Endothelial cell of umbilical vein (primary cell): ENCODE results near the gene HADHB. TPM values are rescaled to one million over a fixed set of nuclear protein-coding genes. Genes with fewer than 3 reads are reported as not detected.

ENCODE experiments used
- BruUV-seq: library from RNA; stranded (reverse); fragments of 400-500 nt; replicated peaks from 2 replicates; lab custom pipeline; 2021; lab: Mats Ljungman, UMichigan
- CTCF ChIA-PET: fragments of 300-600, 350-600 bp; sonication (Branson Sonifier 250); formaldehyde crosslinking; loops from one replicate; lab custom pipeline; 2021; ENCODE audit warnings: antibody characterized with exemption, inconsistent platforms; lab: Charles Lee
- POLR2A ChIA-PET: fragments of 300-600, 350-600 bp; sonication (Branson Sonifier 250); formaldehyde crosslinking; loops from one replicate; lab custom pipeline; 2021; ENCODE audit warnings: antibody characterized with exemption, inconsistent platforms; lab: Charles Lee
- DNase-seq: peaks from one replicate; pipeline ENCODE4 v3.0.0-alpha.2; 2011; ENCODE audit warnings: low read depth, low spot score
- FAIRE-seq: peaks from 2 replicates; lab custom pipeline; 2011; peaks lifted over from hg19 to GRCh38; lab: Jason Lieb, UNC
- H2AFZ ChIP-seq: 2 replicates; pipeline ENCODE4 v1.6.0; 2012; ENCODE audit warnings: low read depth, low read length, control low read depth, inconsistent platforms
- H3K27ac ChIP-seq: 2 replicates; pipeline ENCODE4 v1.5.1; 2011; ENCODE audit warnings: low read depth, mild to moderate bottlenecking, control low read depth, low read length, moderate library complexity; ENCODE audit not compliant: insufficient read depth
- H3K27me3 ChIP-seq, 2 experiments: 2 replicates each; pipeline versions ENCODE4 v1.6.0 to v1.6.1; 2011; ENCODE audit warnings: low read length in 2 of 2, mixed read lengths in 1 of 2; ENCODE audit not compliant: control insufficient read depth in 2 of 2, insufficient read depth in 2 of 2
- H3K36me3 ChIP-seq, 2 experiments: 2 replicates in 1 of 2; 3 replicates in 1 of 2; pipeline ENCODE4 v1.5.1; 2011; ENCODE audit warnings: low read length in 2 of 2, mild to moderate bottlenecking in 1 of 2, moderate library complexity in 1 of 2; ENCODE audit not compliant: control insufficient read depth in 2 of 2, insufficient read depth in 2 of 2; ENCODE audit errors: extremely low read depth in 1 of 2
- H3K4me1 ChIP-seq: 3 replicates; pipeline ENCODE4 v1.5.1; 2011; ENCODE audit warnings: mild to moderate bottlenecking, low read length; ENCODE audit not compliant: control insufficient read depth, insufficient read depth; ENCODE audit errors: extremely low read depth
- H3K4me2 ChIP-seq: 2 replicates; pipeline ENCODE4 v1.6.1; 2011; ENCODE audit warnings: low read length, control low read depth, mixed read lengths; ENCODE audit not compliant: insufficient read depth
- H3K4me3 ChIP-seq, 3 experiments: fragments of 200-600 bp in 1 of 3; sonication (generic), shearing (Covaris generic) in 1 of 3; replicated peaks in 1 of 3; 2 replicates each; pipeline ENCODE4 v1.5.1; 2011 to 2016; ENCODE audit warnings: control low read depth in 3 of 3, low read length in 3 of 3, mild to moderate bottlenecking in 2 of 3, inconsistent platforms in 1 of 3, low read depth in 1 of 3, moderate library complexity in 1 of 3; ENCODE audit not compliant: insufficient read depth in 1 of 3
- H3K79me2 ChIP-seq: 2 replicates; pipeline ENCODE4 v1.6.0; 2012; ENCODE audit warnings: low read length, inconsistent platforms; ENCODE audit not compliant: control insufficient read depth, insufficient read depth
- H3K9ac ChIP-seq: replicated peaks from 2 replicates; pipeline ENCODE3; 2011; ENCODE audit warnings: low read length, control low read depth; ENCODE audit not compliant: insufficient read depth; ENCODE audit errors: extremely low read depth
- H3K9me1 ChIP-seq: replicated peaks from 3 replicates; pipeline ENCODE4 v1.6.0; 2011; ENCODE audit warnings: mild to moderate bottlenecking, low read length; ENCODE audit not compliant: control insufficient read depth, insufficient read depth; ENCODE audit errors: extremely low read depth
- H3K9me3 ChIP-seq: replicated peaks from 2 replicates; pipeline ENCODE4 v1.5.1; 2012; ENCODE audit warnings: low read length, inconsistent platforms; ENCODE audit not compliant: control insufficient read depth, insufficient read depth
- H4K20me1 ChIP-seq: replicated peaks from 2 replicates; pipeline ENCODE3; 2011; ENCODE audit warnings: mild to moderate bottlenecking, low read length; ENCODE audit not compliant: control insufficient read depth, insufficient read depth; ENCODE audit errors: extremely low read depth
- EZH2 ChIP-seq: IDR thresholded peaks from 2 replicates; pipeline ENCODE4 v1.6.1; 2012; ENCODE audit warnings: borderline replicate concordance, low read depth, mild to moderate bottlenecking, moderate library complexity, low read length, inconsistent platforms; ENCODE audit not compliant: severe bottlenecking
- GATA2 ChIP-seq: IDR thresholded peaks from 2 replicates; pipeline ENCODE4 v1.7.0; 2011; ENCODE audit warnings: low read depth, mild to moderate bottlenecking, moderate library complexity, mixed read lengths, low read length; ENCODE audit not compliant: insufficient read length, insufficient read depth
- JUN ChIP-seq: IDR thresholded peaks from 2 replicates; pipeline ENCODE4 v1.6.1; 2011; ENCODE audit warnings: borderline replicate concordance, low read depth; ENCODE audit not compliant: insufficient read length, insufficient read depth
- MYC ChIP-seq: IDR thresholded peaks from one replicate; pipeline ENCODE4 v1.6.1; 2011; ENCODE audit warnings: mild to moderate bottlenecking, low read depth, low read length
- POLR2A ChIP-seq: IDR thresholded peaks from 2 replicates; pipeline ENCODE4 v1.6.1; 2012; ENCODE audit warnings: low read depth, mild to moderate bottlenecking, control low read depth, low read length
- POLR2AphosphoS5 ChIP-seq: IDR thresholded peaks from 2 replicates; pipeline ENCODE4 v1.6.1; 2012; ENCODE audit warnings: low read depth, mild to moderate bottlenecking, control low read depth, low read length, moderate library complexity; ENCODE audit not compliant: insufficient read depth
- dilution Hi-C: fragments of 300-500 bp; cut with MboI; formaldehyde crosslinking; loops from one replicate; pipeline ENCODE4 v1.15.0; 2019; ENCODE audit warnings: low sequenced_read_pairs; ENCODE audit not compliant: extremely low pct_ligation_motif_present
- intact Hi-C: fragments of 100-400 bp; cut with micrococcal nuclease; formaldehyde crosslinking; loops from one replicate; pipeline ENCODE4 v1.10.0; 2022
- polyA plus RNA-seq, 4 experiments: library from polyadenylated mRNA; depleted of rRNA in 3 of 4; stranded (reverse) in 3 of 4; unstranded in 1 of 4; fragments of >200 nt; gene quantifications; 2 replicates each; pipeline versions ENCODE4 v1.2.1 to v1.2.3, GENCODE V29; 2011 to 2012; ENCODE audit warnings: missing spikeins in 1 of 4
- total RNA-seq: library from RNA; stranded (reverse); gene quantifications from 2 replicates; pipeline ENCODE4 v1.2.3, GENCODE V29; 2021
- TF ChIP-seq, protein P1 (sequence below): IDR thresholded peaks from 2 replicates; pipeline ENCODE4 v1.6.1; 2011; ENCODE audit not compliant: insufficient read depth, insufficient read length
- TF ChIP-seq, protein P2 (sequence below), 2 donors: IDR thresholded peaks; 1 replicate in 1 of 2; 2 replicates in 1 of 2; pipeline ENCODE4 v1.5.1; 2011; ENCODE audit warnings: low read length in 2 of 2, mild to moderate bottlenecking in 2 of 2, moderate library complexity in 2 of 2, control low read depth in 1 of 2, inconsistent platforms in 1 of 2, low read depth in 1 of 2; ENCODE audit not compliant: insufficient read depth in 1 of 2; ENCODE audit errors: extremely low read depth in 1 of 2

HADHB gene
- total and polyA plus RNA-seq, 2 donors (not counting 3 experiments of a cell fraction or from before 2014, with no cell fraction given): 92.9 to 100 TPM

DNA sequence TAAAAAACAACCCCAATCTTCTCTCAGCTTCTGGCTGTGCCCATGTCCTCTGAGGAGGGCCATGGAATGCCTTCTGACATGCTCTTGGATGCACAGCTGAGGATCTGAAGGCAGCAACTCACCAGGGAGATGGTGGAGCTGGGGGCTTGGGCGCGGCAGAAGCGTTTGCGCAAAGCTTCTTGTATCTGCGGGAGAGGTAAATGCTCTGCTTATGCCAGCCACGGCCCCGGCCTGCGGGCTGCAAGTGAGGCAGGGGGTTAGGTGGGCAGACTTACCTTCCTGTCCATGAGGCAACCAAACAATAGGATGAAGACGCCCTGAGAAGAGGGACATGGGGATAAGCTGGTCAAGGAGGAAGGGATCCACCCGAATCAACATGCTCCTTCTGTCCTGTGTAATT is 65.2 kb downstream of the HADHB start:
- Histone ChIP-seq H3K36me3 (no peaks in the 10 kb centered on the region), H3K27me3 (peaks cover 0 to 2% of the 10 kb centered on the region in 2 experiments), H3K4me1 (no peaks in the 10 kb centered on the region), H3K4me2 (no peak overlapping the region), H3K27ac (no peak overlapping the region), H4K20me1 (no peaks in the 10 kb centered on the region), H2AFZ (no peak overlapping the region), H3K9me1 (no peaks in the 10 kb centered on the region), H3K9ac (no peak overlapping the region), H3K79me2 (no peaks in the 10 kb centered on the region), H3K4me3 (no peak overlapping the region), H3K9me3 (no peaks in the 10 kb centered on the region)
- intact Hi-C loops: no loop called here
- TF ChIP-seq GATA2: no peak
- CTCF ChIA-PET: interaction anchor here (1.7 to 1.8 kb wide), 2 partner anchors 9 to 12 kb away, joined by 5 to 6 read pairs; no protein-coding TSS in a partner anchor
- POLR2A ChIA-PET: no interaction called here
- FAIRE-seq: no peak
- dilution Hi-C loops: no loop called here
- BruUV-seq: no TSS peak
- no peak for DNase-seq

DNA sequence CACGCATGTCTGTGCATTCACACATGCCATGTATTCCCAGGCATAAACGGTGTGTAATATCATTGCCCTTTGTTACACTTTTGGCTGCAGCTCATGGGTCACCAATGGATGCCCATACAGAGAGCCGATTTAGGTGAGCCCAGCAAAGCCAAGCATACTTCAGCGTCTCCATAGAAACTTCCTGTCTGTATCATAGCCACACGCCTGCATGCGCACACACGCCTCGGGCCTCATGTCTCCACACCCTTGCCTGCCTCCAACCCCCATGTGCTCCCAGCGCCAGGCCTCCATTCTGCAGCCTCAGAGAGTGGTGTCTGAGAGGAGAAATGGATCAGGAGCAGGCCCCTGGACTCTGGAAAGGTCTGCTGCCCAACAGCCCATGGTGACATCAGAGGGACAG is 67.7 kb downstream of the HADHB start:
- CTCF ChIA-PET: no interaction called here
- dilution Hi-C loops: no loop called here
- intact Hi-C loops: no loop called here

More for the DNA sequence above, 67.7 kb downstream of the HADHB start:
- H3K4me1 ChIP-seq: no peaks in the 10 kb centered on the region
- H3K9me1 ChIP-seq: no peaks in the 10 kb centered on the region
- H3K4me3 ChIP-seq: no peak overlapping the region
- no TSS peak for BruUV-seq
- POLR2A ChIA-PET: no interaction called here
- DNase-seq (no peak), FAIRE-seq (no peak)
- H4K20me1 ChIP-seq: no peaks in the 10 kb centered on the region
- no peaks in the 10 kb centered on the region for H3K79me2 ChIP-seq
- H3K27ac ChIP-seq: no peak overlapping the region
- no peaks in the 10 kb centered on the region for H3K36me3 ChIP-seq
- no peaks in the 10 kb centered on the region for H3K9me3 ChIP-seq
- TF ChIP-seq POLR2AphosphoS5 (no peak), GATA2 (no peak), JUN (no peak), MYC (no peak), POLR2A (no peak), EZH2 (no peak)
- TF ChIP-seq, protein P1, sequence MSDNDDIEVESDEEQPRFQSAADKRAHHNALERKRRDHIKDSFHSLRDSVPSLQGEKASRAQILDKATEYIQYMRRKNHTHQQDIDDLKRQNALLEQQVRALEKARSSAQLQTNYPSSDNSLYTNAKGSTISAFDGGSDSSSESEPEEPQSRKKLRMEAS: no peak
- TF ChIP-seq, protein P2, sequence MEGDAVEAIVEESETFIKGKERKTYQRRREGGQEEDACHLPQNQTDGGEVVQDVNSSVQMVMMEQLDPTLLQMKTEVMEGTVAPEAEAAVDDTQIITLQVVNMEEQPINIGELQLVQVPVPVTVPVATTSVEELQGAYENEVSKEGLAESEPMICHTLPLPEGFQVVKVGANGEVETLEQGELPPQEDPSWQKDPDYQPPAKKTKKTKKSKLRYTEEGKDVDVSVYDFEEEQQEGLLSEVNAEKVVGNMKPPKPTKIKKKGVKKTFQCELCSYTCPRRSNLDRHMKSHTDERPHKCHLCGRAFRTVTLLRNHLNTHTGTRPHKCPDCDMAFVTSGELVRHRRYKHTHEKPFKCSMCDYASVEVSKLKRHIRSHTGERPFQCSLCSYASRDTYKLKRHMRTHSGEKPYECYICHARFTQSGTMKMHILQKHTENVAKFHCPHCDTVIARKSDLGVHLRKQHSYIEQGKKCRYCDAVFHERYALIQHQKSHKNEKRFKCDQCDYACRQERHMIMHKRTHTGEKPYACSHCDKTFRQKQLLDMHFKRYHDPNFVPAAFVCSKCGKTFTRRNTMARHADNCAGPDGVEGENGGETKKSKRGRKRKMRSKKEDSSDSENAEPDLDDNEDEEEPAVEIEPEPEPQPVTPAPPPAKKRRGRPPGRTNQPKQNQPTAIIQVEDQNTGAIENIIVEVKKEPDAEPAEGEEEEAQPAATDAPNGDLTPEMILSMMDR (IDR thresholded peaks at IDR 0.05; ENCODE audit: extremely low read depth in 1 of 2, insufficient read depth in 1 of 2, low read depth in 1 of 2, low read length in 2 of 2): no peak
- no peak overlapping the region for H3K9ac ChIP-seq
- no peak overlapping the region for H2AFZ ChIP-seq
- H3K27me3 ChIP-seq: peaks cover 0 to 4% of the 10 kb centered on the region in 2 experiments
- H3K4me2 ChIP-seq: no peak overlapping the region
